ENCODE measurements around the gene TATDN2.

The TATDN2 gene

GRCh38 chr3:10320320-10320677 is 72.0 kb downstream of the TATDN2 start:
- DNase-seq, result no peak

GRCh38 chr3:10321630-10322351 is 73.5 kb downstream of the TATDN2 start:
- DNase-seq, result no peak

GRCh38 chr3:10322352-10322710 is 74.1 kb downstream of the TATDN2 start:
- DNase-seq, result peak; percentile 13

- no peak for DNase-seq
These were observed 79.3 kb downstream of the TATDN2 start for GRCh38 chr3:10327592-10327991.

- no peak for DNase-seq
These were observed 80.3 kb downstream of the TATDN2 start for GRCh38 chr3:10328460-10329071.

GRCh38 chr3:10329495-10330015 is 81.3 kb downstream of the TATDN2 start:
- no peak for DNase-seq

- no peak for DNase-seq
These were observed 82.1 kb downstream of the TATDN2 start for GRCh38 chr3:10330319-10330718.
